HG03064 (cell line): ENCODE results near the gene DIPK1A.
"Not testable (repeated sequence)": the region's sequence is repeated elsewhere in the genome, so short reads cannot be mapped to it uniquely, and the experiment has no call there.

ENCODE experiments used
- ATAC-seq: cut with Tn5 transposase; IDR thresholded peaks from one replicate; pipeline ENCODE4 v1.9.1; 2021; ENCODE audit warnings: low read depth; ENCODE audit not compliant: unreplicated experiment

The DIPK1A gene

GRCh38 chr1:92922356-92923035 lies 38.8 kb downstream of the DIPK1A start:
- ATAC-seq = no peak

- no peak for ATAC-seq
These were observed 39.9 kb downstream of the DIPK1A start for GRCh38 chr1:92921031-92922023.

GRCh38 chr1:92916899-92917298 lies 44.4 kb downstream of the DIPK1A start:
- no peak for ATAC-seq

- no peak for ATAC-seq
These were observed 45.7 kb downstream of the DIPK1A start for GRCh38 chr1:92915547-92915946.

GRCh38 chr1:92913093-92913819 lies 48.0 kb downstream of the DIPK1A start:
- ATAC-seq = no peak

GRCh38 chr1:92910081-92910480 lies 51.2 kb downstream of the DIPK1A start:
- ATAC-seq = no peak

GRCh38 chr1:92909321-92909720 lies 51.9 kb downstream of the DIPK1A start:
- ATAC-seq = no peak

- ATAC-seq = no peak
These were observed 53.1 kb downstream of the DIPK1A start for GRCh38 chr1:92907949-92908684.

GRCh38 chr1:92903765-92904164 lies 57.5 kb downstream of the DIPK1A start:
- ATAC-seq = no peak

GRCh38 chr1:92902406-92902744 lies 58.9 kb downstream of the DIPK1A start:
- ATAC-seq = no peak

GRCh38 chr1:92901699-92902405 lies 59.4 kb downstream of the DIPK1A start:
- ATAC-seq = no peak

- ATAC-seq = no peak
These were observed 60.1 kb downstream of the DIPK1A start for GRCh38 chr1:92901126-92901525.

GRCh38 chr1:92900539-92900938 lies 60.7 kb downstream of the DIPK1A start:
- ATAC-seq = no peak

- ATAC-seq = no peak
These were observed 61.5 kb downstream of the DIPK1A start for GRCh38 chr1:92899780-92900179.

GRCh38 chr1:92898053-92898452 lies 63.2 kb downstream of the DIPK1A start:
- not testable (repeated sequence) for ATAC-seq

- no peak for ATAC-seq
These were observed 73.8 kb downstream of the DIPK1A start for GRCh38 chr1:92887465-92887864.

GRCh38 chr1:92886886-92887419 lies 74.3 kb downstream of the DIPK1A start:
- no peak for ATAC-seq

GRCh38 chr1:92884195-92884594 lies 77.1 kb downstream of the DIPK1A start:
- ATAC-seq = no peak

- no peak for ATAC-seq
These were observed 78.0 kb downstream of the DIPK1A start for GRCh38 chr1:92883297-92883696.

- ATAC-seq = no peak
These were observed 78.4 kb downstream of the DIPK1A start for GRCh38 chr1:92882819-92883218.
